ENCODE measurements around the gene RFX5.

GRCh38 chr1:151361883-151362282 is 14.8 kb upstream of the RFX5 start:
- no peak for TF ChIP-seq POLR2AphosphoS5 (IDR thresholded peaks at IDR 0.05; ENCODE audit: low read depth, low read length)
- TF ChIP-seq CTCF (IDR thresholded peaks at IDR 0.05 in 2 of 3, conservative IDR thresholded peaks at IDR 0.05 in 1 of 3; ENCODE audit: borderline replicate concordance in 1 of 3, insufficient read depth in 1 of 3, low read depth in 2 of 3, low read length in 2 of 3): no peak
- TF ChIP-seq POLR2A (IDR thresholded peaks at IDR 0.05; ENCODE audit: borderline replicate concordance, extremely low read depth, insufficient read depth, insufficient read length): no peak
- no peak for TF ChIP-seq EZH2phosphoT487 (IDR thresholded peaks at IDR 0.05; ENCODE audit: borderline replicate concordance)
- no peak for TF ChIP-seq SRF (IDR thresholded peaks at IDR 0.05; ENCODE audit: low read depth)
- no peak for TF ChIP-seq JUND (IDR thresholded peaks at IDR 0.05)

Measured in HCT116 (cell line).